Measurements from ENCODE around the gene EYS.
"Not testable (repeated sequence)": the region's sequence is repeated elsewhere in the genome, so short reads cannot be mapped to it uniquely, and the experiment has no call there.

The EYS gene

DNA sequence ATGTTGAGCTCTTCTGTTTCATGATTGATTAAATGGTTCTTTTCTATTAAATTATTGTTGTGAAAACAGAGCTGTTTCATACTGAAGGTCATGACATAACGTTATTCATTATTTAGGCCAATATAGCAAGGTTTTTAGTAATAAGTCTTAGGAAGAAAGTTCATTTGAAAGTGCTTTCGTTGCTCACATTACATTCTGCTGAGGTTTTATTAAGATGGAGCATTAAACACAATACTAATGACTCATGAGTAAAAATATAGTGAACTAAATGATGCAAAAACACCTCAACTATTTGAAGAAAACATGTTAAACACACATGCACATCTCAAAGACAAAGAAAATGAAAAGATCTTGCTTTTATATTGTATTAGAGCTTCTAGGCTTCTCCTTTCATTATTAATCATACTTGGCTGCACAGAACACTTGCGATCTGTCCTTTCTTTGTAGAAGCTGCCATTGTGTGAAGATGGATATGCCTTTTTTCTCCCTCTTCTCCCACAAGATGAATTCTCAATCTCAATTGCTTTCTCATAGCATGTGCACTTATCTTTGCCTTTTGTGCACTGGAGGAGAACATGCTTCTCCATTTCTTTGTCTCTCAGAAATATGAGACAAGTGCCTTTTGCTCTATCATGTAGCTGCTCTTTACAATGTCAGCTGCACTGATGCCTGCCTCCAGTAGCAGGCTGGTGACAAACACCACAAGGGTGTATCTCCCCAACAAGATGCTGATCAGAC is 1759.1 kb downstream of the EYS start:
- no peak overlapping the region for H3K27ac ChIP-seq
- no peaks in the 10 kb centered on the region for H3K9me3 ChIP-seq (ENCODE audit: low read depth, low read length)
- TF ChIP-seq FOXP2 (optimal IDR thresholded peaks at IDR 0.05; ENCODE audit: control extremely low read depth, extremely low read length, insufficient read depth) (no peak), EZH2 (IDR thresholded peaks at IDR 0.05) (no peak), POLR2AphosphoS5 (IDR thresholded peaks at IDR 0.05; ENCODE audit: borderline replicate concordance, low read depth, low read length) (no peak)
- no peaks in the 10 kb centered on the region for H3K36me3 ChIP-seq (ENCODE audit: insufficient read depth, low read length)
- DNase-seq (ENCODE audit: low read depth, low spot score), result no peak
- no peak overlapping the region for H3K9ac ChIP-seq (ENCODE audit: insufficient read length)
- no peak overlapping the region for H3K4me3 ChIP-seq

DNA sequence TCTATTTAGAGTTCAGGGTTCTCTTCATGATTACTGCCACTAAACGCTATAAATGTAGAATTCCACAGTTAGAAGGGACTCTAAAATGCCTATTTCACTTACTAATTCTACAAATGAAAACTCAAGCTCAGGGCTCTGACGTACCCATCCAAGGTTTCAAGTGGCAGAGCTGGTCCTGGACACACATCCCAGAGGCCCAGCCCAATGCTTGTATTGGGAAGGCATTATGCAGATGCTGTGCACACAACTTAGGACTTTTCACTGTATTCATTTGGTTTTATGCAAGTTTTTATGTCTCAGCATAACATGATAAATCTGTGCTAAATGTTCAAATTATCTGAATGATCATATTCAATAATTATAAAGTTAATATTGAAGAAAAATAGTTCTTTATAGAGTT is 1761.0 kb downstream of the EYS start:
- no peak for DNase-seq (ENCODE audit: low read depth, low spot score)
- Histone ChIP-seq H3K9me3 (ENCODE audit: low read depth, low read length) (no peaks in the 10 kb centered on the region), H3K36me3 (ENCODE audit: insufficient read depth, low read length) (no peaks in the 10 kb centered on the region), H3K4me3 (no peak overlapping the region), H3K9ac (ENCODE audit: insufficient read length) (no peak overlapping the region), H3K27ac (no peak overlapping the region)
- no peak for TF ChIP-seq EZH2 (IDR thresholded peaks at IDR 0.05)
- TF ChIP-seq FOXP2 (optimal IDR thresholded peaks at IDR 0.05; ENCODE audit: control extremely low read depth, extremely low read length, insufficient read depth), result no peak
- TF ChIP-seq POLR2AphosphoS5 (IDR thresholded peaks at IDR 0.05; ENCODE audit: borderline replicate concordance, low read depth, low read length), result no peak

DNA sequence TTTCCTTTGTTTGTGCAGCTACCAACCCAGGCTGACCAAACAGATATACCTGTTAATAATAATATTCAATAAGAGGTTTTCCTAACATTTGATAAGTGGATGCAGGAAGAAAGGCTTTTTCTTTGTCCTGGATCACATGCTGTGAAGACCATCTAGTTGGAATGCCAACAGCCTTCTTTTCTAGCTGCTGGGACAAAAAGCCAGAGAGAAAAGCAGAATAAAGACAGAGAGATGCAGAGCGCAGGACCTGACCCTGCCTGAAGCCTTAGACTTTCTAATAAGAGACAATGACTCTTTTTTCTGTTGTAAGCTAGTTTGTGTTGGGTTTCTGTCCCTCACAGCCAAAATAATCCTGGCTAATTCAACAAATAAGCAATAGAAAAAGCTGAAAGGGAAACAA is 1763.2 kb downstream of the EYS start:
- DNase-seq (ENCODE audit: low read depth, low spot score), result no peak
- Histone ChIP-seq H3K36me3 (ENCODE audit: insufficient read depth, low read length) (no peaks in the 10 kb centered on the region), H3K27ac (no peak overlapping the region), H3K9me3 (ENCODE audit: low read depth, low read length) (no peaks in the 10 kb centered on the region), H3K9ac (ENCODE audit: insufficient read length) (no peak overlapping the region), H3K4me3 (no peak overlapping the region)
- TF ChIP-seq EZH2 (IDR thresholded peaks at IDR 0.05) (no peak), POLR2AphosphoS5 (IDR thresholded peaks at IDR 0.05; ENCODE audit: borderline replicate concordance, low read depth, low read length) (no peak), FOXP2 (optimal IDR thresholded peaks at IDR 0.05; ENCODE audit: control extremely low read depth, extremely low read length, insufficient read depth) (no peak)

DNA sequence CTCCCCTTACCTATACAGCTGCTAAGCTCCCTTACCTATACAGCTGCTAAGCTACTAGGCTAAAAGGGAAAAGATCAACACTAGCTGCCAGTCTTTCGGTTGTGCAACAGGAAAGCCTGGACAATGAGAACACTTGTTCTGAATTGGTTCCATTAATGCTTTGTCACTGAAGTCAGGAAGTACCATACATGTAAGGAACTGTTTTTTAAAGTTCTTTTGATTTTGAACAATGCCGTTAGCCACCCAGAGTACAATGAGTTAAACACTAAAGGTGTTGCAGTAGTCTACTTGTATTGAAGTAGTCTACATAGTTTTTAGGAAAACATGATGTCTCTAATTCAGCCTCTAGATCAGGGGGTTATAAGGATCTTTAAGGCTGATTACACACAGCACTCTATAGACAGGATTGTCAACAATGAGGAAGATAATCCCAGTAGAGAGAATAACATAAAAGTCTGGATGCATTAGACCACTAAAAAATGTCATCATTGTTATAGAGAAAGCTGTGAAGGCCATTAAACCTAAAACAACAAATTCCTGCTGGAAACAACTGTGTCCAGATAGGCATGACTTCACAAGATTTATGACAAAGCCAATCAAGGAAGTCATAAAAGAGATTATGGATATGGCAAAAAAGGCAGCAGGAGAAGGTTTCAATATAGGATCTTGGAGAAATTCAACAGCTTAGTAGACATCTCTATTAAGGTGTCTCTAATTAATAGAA is 1765.1 kb downstream of the EYS start:
- no peak overlapping the region for H3K9ac ChIP-seq (ENCODE audit: insufficient read length)
- no peak for DNase-seq (ENCODE audit: low read depth, low spot score)
- H3K4me3 ChIP-seq, result no peak overlapping the region
- no peaks in the 10 kb centered on the region for H3K36me3 ChIP-seq (ENCODE audit: insufficient read depth, low read length)
- no peak overlapping the region for H3K27ac ChIP-seq
- TF ChIP-seq EZH2 (IDR thresholded peaks at IDR 0.05), result no peak
- TF ChIP-seq POLR2AphosphoS5 (IDR thresholded peaks at IDR 0.05; ENCODE audit: borderline replicate concordance, low read depth, low read length), result no peak
- no peak for TF ChIP-seq FOXP2 (optimal IDR thresholded peaks at IDR 0.05; ENCODE audit: control extremely low read depth, extremely low read length, insufficient read depth)
- H3K9me3 ChIP-seq (ENCODE audit: low read depth, low read length), result no peaks in the 10 kb centered on the region

DNA sequence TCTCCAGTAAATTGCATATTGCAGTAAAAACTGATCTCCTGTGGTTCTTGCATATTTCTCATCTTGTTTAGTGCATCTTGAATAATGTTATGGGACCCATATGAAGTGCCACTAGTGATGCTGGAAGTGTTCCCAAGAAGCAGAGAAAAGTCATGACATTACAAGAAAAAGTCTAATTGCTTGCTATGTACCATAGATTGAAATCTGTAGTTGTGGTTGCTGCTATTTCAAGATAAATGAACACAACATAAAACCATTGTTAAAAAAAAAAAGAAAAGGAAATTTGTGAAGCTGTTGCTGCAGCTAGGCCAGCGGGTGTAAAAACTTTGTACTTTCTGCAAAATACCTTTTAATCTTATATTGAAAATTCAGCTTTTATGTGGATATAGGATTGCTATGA is 1767.0 kb downstream of the EYS start:
- Histone ChIP-seq H3K36me3 (ENCODE audit: insufficient read depth, low read length) (no peaks in the 10 kb centered on the region), H3K9me3 (ENCODE audit: low read depth, low read length) (no peaks in the 10 kb centered on the region), H3K9ac (ENCODE audit: insufficient read length) (no peak overlapping the region), H3K4me3 (no peak overlapping the region), H3K27ac (no peak overlapping the region)
- no peak for TF ChIP-seq EZH2 (IDR thresholded peaks at IDR 0.05)
- TF ChIP-seq FOXP2 (optimal IDR thresholded peaks at IDR 0.05; ENCODE audit: control extremely low read depth, extremely low read length, insufficient read depth), result no peak
- no peak for DNase-seq (ENCODE audit: low read depth, low spot score)

DNA sequence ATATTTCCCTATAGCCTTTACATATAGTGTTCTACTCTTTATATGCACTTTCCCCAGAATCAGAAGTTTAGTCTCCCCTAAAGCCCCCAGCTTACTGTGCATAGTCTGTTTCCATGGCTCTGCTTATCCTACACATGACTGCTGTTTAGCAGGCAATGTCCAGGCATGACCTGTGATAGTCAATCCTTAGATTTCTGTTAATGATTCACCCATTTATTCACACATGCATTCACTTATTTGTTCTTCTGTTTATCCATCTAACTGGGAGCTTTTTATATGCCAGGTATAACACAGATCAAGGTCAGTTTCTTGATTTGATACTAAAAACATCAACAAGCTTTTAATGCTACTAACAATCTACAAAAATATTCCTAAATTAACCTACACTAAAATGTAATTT is 1770.6 kb downstream of the EYS start:
- no peaks in the 10 kb centered on the region for H3K36me3 ChIP-seq (ENCODE audit: insufficient read depth, low read length)
- DNase-seq (ENCODE audit: low read depth, low spot score), result no peak
- no peak overlapping the region for H3K4me3 ChIP-seq
- H3K9ac ChIP-seq (ENCODE audit: insufficient read length), result no peak overlapping the region
- H3K9me3 ChIP-seq (ENCODE audit: low read depth, low read length), result no peaks in the 10 kb centered on the region
- H3K27ac ChIP-seq, result no peak overlapping the region
- no peak for TF ChIP-seq POLR2AphosphoS5 (IDR thresholded peaks at IDR 0.05; ENCODE audit: borderline replicate concordance, low read depth, low read length)
- no peak for TF ChIP-seq EZH2 (IDR thresholded peaks at IDR 0.05)
- no peak for TF ChIP-seq FOXP2 (optimal IDR thresholded peaks at IDR 0.05; ENCODE audit: control extremely low read depth, extremely low read length, insufficient read depth)

DNA sequence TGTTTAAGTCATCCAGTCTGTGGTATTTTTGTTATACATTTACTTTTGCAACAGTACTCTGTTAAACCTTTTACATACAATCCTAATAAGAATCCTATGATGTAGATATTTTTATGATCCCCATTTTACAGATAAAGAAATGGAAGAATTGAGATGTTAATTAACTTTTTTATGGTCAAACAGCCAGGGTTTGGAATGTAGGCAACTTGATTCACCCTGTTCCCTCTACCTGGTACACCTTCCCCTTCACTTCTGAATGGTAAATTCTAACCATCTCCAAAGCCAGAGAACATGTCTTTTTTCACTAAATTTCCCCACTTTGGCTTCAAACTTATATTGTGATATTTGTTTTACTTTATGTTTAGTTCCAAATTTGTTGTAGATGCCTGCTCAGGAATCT is 1771.3 kb downstream of the EYS start:
- TF ChIP-seq EZH2 (IDR thresholded peaks at IDR 0.05) (no peak), POLR2AphosphoS5 (IDR thresholded peaks at IDR 0.05; ENCODE audit: borderline replicate concordance, low read depth, low read length) (no peak), FOXP2 (optimal IDR thresholded peaks at IDR 0.05; ENCODE audit: control extremely low read depth, extremely low read length, insufficient read depth) (no peak)
- no peaks in the 10 kb centered on the region for H3K9me3 ChIP-seq (ENCODE audit: low read depth, low read length)
- DNase-seq (ENCODE audit: low read depth, low spot score), result no peak
- no peak overlapping the region for H3K9ac ChIP-seq (ENCODE audit: insufficient read length)
- H3K36me3 ChIP-seq (ENCODE audit: insufficient read depth, low read length), result no peaks in the 10 kb centered on the region
- H3K4me3 ChIP-seq, result no peak overlapping the region
- no peak overlapping the region for H3K27ac ChIP-seq

DNA sequence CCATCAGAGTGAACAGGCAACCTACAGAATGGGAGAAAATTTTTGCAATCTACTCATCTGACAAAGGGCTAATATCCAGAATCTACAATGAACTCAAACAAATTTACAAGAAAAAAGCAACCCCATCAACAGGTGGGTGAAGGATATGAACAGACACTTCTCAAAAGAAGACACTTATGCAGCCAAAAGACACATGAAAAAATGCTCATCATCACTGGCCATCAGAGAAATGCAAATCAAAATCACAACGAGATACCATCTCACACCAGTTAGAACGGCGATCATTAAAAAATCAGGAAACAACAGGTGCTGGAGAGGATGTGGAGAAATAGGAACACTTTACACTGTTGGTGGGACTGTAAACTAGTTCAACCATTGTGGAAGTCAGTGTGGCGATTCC is 1773.1 kb downstream of the EYS start:
- not testable (repeated sequence) for H3K9ac ChIP-seq (ENCODE audit: insufficient read length); H3K36me3 ChIP-seq (ENCODE audit: insufficient read depth, low read length); H3K27ac ChIP-seq; DNase-seq (ENCODE audit: low read depth, low spot score); H3K4me3 ChIP-seq; H3K9me3 ChIP-seq (ENCODE audit: low read depth, low read length)

DNA sequence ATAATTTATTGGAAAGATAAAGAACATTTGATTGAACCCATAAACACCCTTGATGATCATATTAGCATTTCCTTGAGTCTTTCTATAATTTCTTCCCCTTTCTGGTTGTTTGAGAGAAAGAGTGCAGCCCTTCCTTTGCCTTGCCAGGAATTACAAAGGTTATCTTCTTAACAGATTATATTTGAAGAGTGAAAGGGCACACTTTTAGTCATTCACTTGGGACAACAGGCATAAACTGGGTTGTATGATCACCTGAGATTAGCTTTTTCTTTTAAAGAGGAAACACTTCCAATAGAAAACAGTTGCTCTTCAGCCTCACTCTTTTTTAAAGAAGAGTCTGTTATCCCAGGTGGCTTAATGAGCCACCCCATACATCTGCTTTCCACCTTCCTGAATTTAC is 1776.2 kb downstream of the EYS start:
- Histone ChIP-seq H3K4me3 (no peak overlapping the region), H3K9me3 (ENCODE audit: low read depth, low read length) (no peaks in the 10 kb centered on the region), H3K9ac (ENCODE audit: insufficient read length) (no peak overlapping the region), H3K36me3 (ENCODE audit: insufficient read depth, low read length) (no peaks in the 10 kb centered on the region), H3K27ac (no peak overlapping the region)
- DNase-seq (ENCODE audit: low read depth, low spot score), result no peak
- TF ChIP-seq EZH2 (IDR thresholded peaks at IDR 0.05), result no peak
- no peak for TF ChIP-seq POLR2AphosphoS5 (IDR thresholded peaks at IDR 0.05; ENCODE audit: borderline replicate concordance, low read depth, low read length)

All from SK-N-MC (cell line).